ENCODE measurements around the gene ATP8B1.
"Not testable (repeated sequence)": the region's sequence is repeated elsewhere in the genome, so short reads cannot be mapped to it uniquely, and the experiment has no call there.

The ATP8B1 gene

GRCh38 chr18:57651914-57652313, 151.2 kb downstream of the ATP8B1 start:
- no peak for DNase-seq

GRCh38 chr18:57649556-57650500, 153.3 kb downstream of the ATP8B1 start:
- DNase-seq: no peak

GRCh38 chr18:57648414-57648813, 154.7 kb downstream of the ATP8B1 start:
- no peak for DNase-seq

GRCh38 chr18:57644540-57644939, 158.6 kb downstream of the ATP8B1 start:
- DNase-seq: no peak

GRCh38 chr18:57643726-57644125, 159.4 kb downstream of the ATP8B1 start:
- not testable (repeated sequence) for DNase-seq

- DNase-seq: not testable (repeated sequence)
Observed at GRCh38 chr18:57642462-57642861, 160.7 kb downstream of the ATP8B1 start.

GRCh38 chr18:57640749-57641148, 162.4 kb downstream of the ATP8B1 start:
- DNase-seq: no peak

- DNase-seq: no peak
Observed at GRCh38 chr18:57640236-57640635, 162.9 kb downstream of the ATP8B1 start.

- DNase-seq: no peak
Observed at GRCh38 chr18:57635003-57635822, 167.9 kb downstream of the ATP8B1 start.

- DNase-seq: no peak
Observed at GRCh38 chr18:57631697-57632096, 171.4 kb downstream of the ATP8B1 start.

GRCh38 chr18:57630754-57631595, 172.1 kb downstream of the ATP8B1 start:
- peak; percentile 63 for DNase-seq

- peak; percentile 90 for DNase-seq
Observed at GRCh38 chr18:57630002-57630753, 172.9 kb downstream of the ATP8B1 start.

- DNase-seq: no peak
Observed at GRCh38 chr18:57629422-57629821, 173.7 kb downstream of the ATP8B1 start.

GRCh38 chr18:57627488-57627887, 175.6 kb downstream of the ATP8B1 start:
- DNase-seq: no peak

- DNase-seq: peak; percentile 27
Observed at GRCh38 chr18:57624988-57625387, 178.1 kb downstream of the ATP8B1 start.

GRCh38 chr18:57621246-57621604, 181.9 kb downstream of the ATP8B1 start:
- DNase-seq: no peak

GRCh38 chr18:57619876-57620275, 183.2 kb downstream of the ATP8B1 start:
- DNase-seq: peak; percentile 19

- DNase-seq: no peak
Observed at GRCh38 chr18:57618910-57619309, 184.2 kb downstream of the ATP8B1 start.

- no peak for DNase-seq
Observed at GRCh38 chr18:57603871-57604270, 199.2 kb downstream of the ATP8B1 start.

All from kidney glomerular epithelial cell (primary cell).